Measurements from ENCODE around the gene SPC24. TPM values are rescaled to one million over a fixed set of nuclear protein-coding genes. Genes with fewer than 3 reads are reported as not detected.
A peak's percentile ranks its signal among the peaks of the same experiment; 100 is the strongest.
"Not testable (repeated sequence)": the region's sequence is repeated elsewhere in the genome, so short reads cannot be mapped to it uniquely, and the experiment has no call there.

Gene SPC24
- total and polyA plus RNA-seq, 9 of the 15 experiments (the other 6 are each of a cell fraction or from before 2014, with no cell fraction given), result 18.2 to 154 (median 60.9) TPM

- TF ChIP-seq GATA2 (CRISPR knock-in tag; IDR thresholded peaks at IDR 0.05) (0 out of 2 replicates have a peak, but pooled peaks have one; percentile 11), POLR2A (conservative IDR thresholded peaks at IDR 0.05) (peak; percentile 41), POLR2B (IDR thresholded peaks at IDR 0.05; ENCODE audit: low read depth, partially characterized antibody) (peak; percentile 63), ATF3 (CRISPR knock-in tag; conservative IDR thresholded peaks at IDR 0.05) (0 out of 2 replicates have a peak, but pooled peaks have one; percentile 54), SUPT5H (IDR thresholded peaks at IDR 0.05) (peak; percentile 67)
- H3K27me3 ChIP-seq (ENCODE audit: control insufficient read depth in 2 of 2, insufficient read depth in 2 of 2, low read length in 2 of 2); in situ Hi-C loops (cut with MboI); CTCF ChIA-PET (ENCODE audit: low intra/inter-chr PET ratio); DNase-seq (ENCODE audit: extremely low read depth in 1 of 4, low spot score in 3 of 4); ATAC-seq; H3K9me3 ChIP-seq (replicated peaks; ENCODE audit: control insufficient read depth, insufficient read depth, low read depth, low read length); H2AFZ ChIP-seq (ENCODE audit: low read depth, low read length); BruUV-seq (replicated peaks); intact Hi-C loops (cut with micrococcal nuclease); FAIRE-seq; H3K9ac ChIP-seq (ENCODE audit: insufficient read depth in 1 of 2, low read depth in 2 of 2, low read length in 2 of 2); H3K4me3 ChIP-seq; TF ChIP-seq ATF3 (IDR thresholded peaks at IDR 0.05): not testable (repeated sequence)
- POLR2A ChIA-PET, result interaction anchor here (0.6 to 1.3 kb wide), 5 partner anchors 8 to 12 kb away, joined by 3 to 8 read pairs (median 3); partner anchors contain the start of gene LDLR
- peaks cover 94% of the 10 kb centered on the region for H3K79me2 ChIP-seq (ENCODE audit: control insufficient read depth, insufficient read depth, low read length)
- 91% methylated on average over 6 of the region's 6 CpGs for WGBS (ENCODE audit: insufficient coverage, low coverage, missing lambda C conversion rate)
- peak overlapping the region; percentile 3; the same call in 1 of the 2 replicates for H3K4me2 ChIP-seq (ENCODE audit: insufficient read depth, low read length)
- peaks cover 95% of the 10 kb centered on the region for H3K36me3 ChIP-seq (ENCODE audit: control insufficient read depth, insufficient read depth, low read length)
- H3K27ac ChIP-seq (ENCODE audit: extremely low read depth, low read depth, low read length), result peak overlapping the region; percentile 41; the same call in 1 of the 3 replicates
- H3K9me1 ChIP-seq (ENCODE audit: control insufficient read depth, insufficient read depth, low read length), result peaks cover 18% of the 10 kb centered on the region
- H3K4me1 ChIP-seq (replicated peaks in 1 of 2; ENCODE audit: control insufficient read depth in 2 of 2, insufficient read depth in 2 of 2, low read length in 2 of 2), result peaks cover 35 to 41% of the 10 kb centered on the region in 2 experiments
- H4K20me1 ChIP-seq (replicated peaks; ENCODE audit: control insufficient read depth, insufficient read depth, low read length), result peaks cover 69% of the 10 kb centered on the region
Measured at GRCh38 chr19:11097367-11097766, 58.2 kb downstream of the SPC24 start.
